ENCODE measurements around the gene C1QTNF1.

The C1QTNF1 gene

GRCh38 chr17:79003661-79004411 is 20.1 kb upstream of the C1QTNF1 start:
- in situ Hi-C loops (cut with HindIII; ENCODE audit: low pct_ligation_motif_present, low sequenced_read_pairs), result no loop called here

GRCh38 chr17:79005063-79005861 is 18.7 kb upstream of the C1QTNF1 start:
- Histone ChIP-seq H3K27ac (no peak overlapping the region), H3K36me3 (replicated peaks) (peaks cover 4% of the 10 kb centered on the region), H3K27me3 (replicated peaks) (no peaks in the 10 kb centered on the region), H3K4me3 (ENCODE audit: low read depth, low read length) (no peak overlapping the region)
- no peak for DNase-seq
- no peak for TF ChIP-seq CTCF (IDR thresholded peaks at IDR 0.05; ENCODE audit: low read depth, low read length, missing control alignments)
- in situ Hi-C loops (cut with HindIII; ENCODE audit: low pct_ligation_motif_present, low sequenced_read_pairs), result no loop called here

More at GRCh38 chr17:79003661-79004411, 20.1 kb upstream of the C1QTNF1 start:
- TF ChIP-seq CTCF (IDR thresholded peaks at IDR 0.05; ENCODE audit: low read depth, low read length, missing control alignments), result no peak
- no peak overlapping the region for H3K27ac ChIP-seq
- peaks cover 4% of the 10 kb centered on the region for H3K36me3 ChIP-seq (replicated peaks)
- no peak overlapping the region for H3K4me3 ChIP-seq (ENCODE audit: low read depth, low read length)
- no peak for DNase-seq
- no peaks in the 10 kb centered on the region for H3K27me3 ChIP-seq (replicated peaks)

- no peaks in the 10 kb centered on the region for H3K27me3 ChIP-seq (replicated peaks)
- no peak overlapping the region for H3K4me3 ChIP-seq (ENCODE audit: low read depth, low read length)
- TF ChIP-seq CTCF (IDR thresholded peaks at IDR 0.05; ENCODE audit: low read depth, low read length, missing control alignments), result no peak
- DNase-seq, result no peak
- H3K27ac ChIP-seq, result no peak overlapping the region
- in situ Hi-C loops (cut with HindIII; ENCODE audit: low pct_ligation_motif_present, low sequenced_read_pairs), result no loop called here
- peaks cover 4% of the 10 kb centered on the region for H3K36me3 ChIP-seq (replicated peaks)
Measured at GRCh38 chr17:79006046-79006445, 17.9 kb upstream of the C1QTNF1 start.

GRCh38 chr17:79006794-79007503 is 17.0 kb upstream of the C1QTNF1 start:
- in situ Hi-C loops (cut with HindIII; ENCODE audit: low pct_ligation_motif_present, low sequenced_read_pairs), result no loop called here
- DNase-seq, result no peak
- Histone ChIP-seq H3K4me3 (ENCODE audit: low read depth, low read length) (no peak overlapping the region), H3K36me3 (replicated peaks) (peaks cover 4% of the 10 kb centered on the region), H3K27ac (no peak overlapping the region), H3K27me3 (replicated peaks) (no peaks in the 10 kb centered on the region)
- no peak for TF ChIP-seq CTCF (IDR thresholded peaks at IDR 0.05; ENCODE audit: low read depth, low read length, missing control alignments)

GRCh38 chr17:79007504-79008381 is 16.2 kb upstream of the C1QTNF1 start:
- TF ChIP-seq CTCF (IDR thresholded peaks at IDR 0.05; ENCODE audit: low read depth, low read length, missing control alignments), result no peak
- H3K4me3 ChIP-seq (ENCODE audit: low read depth, low read length), result no peak overlapping the region

More at GRCh38 chr17:79007504-79008381, 16.2 kb upstream of the C1QTNF1 start:
- in situ Hi-C loops (cut with HindIII; ENCODE audit: low pct_ligation_motif_present, low sequenced_read_pairs), result no loop called here
- DNase-seq, result no peak
- Histone ChIP-seq H3K36me3 (replicated peaks) (peaks cover 4% of the 10 kb centered on the region), H3K27ac (no peak overlapping the region), H3K27me3 (replicated peaks) (no peaks in the 10 kb centered on the region)
